ENCODE data around the gene PALLD. TPM values are rescaled to one million over a fixed set of nuclear protein-coding genes. Genes with fewer than 3 reads are reported as not detected.

Gene PALLD
- total and polyA plus RNA-seq, 12 donors = 169 to 1,537 (median 667) TPM

- Histone ChIP-seq H3K27me3 (no peaks in the 10 kb centered on the region), H3K36me3 (no peaks in the 10 kb centered on the region), H3K27ac (peak overlapping the region in 3 of 10 donors; percentile 25 to 65 (median 30)), H3K4me3 (no peak overlapping the region), H3K4me1 (peaks cover 0 to 65% (median 7%) of the 10 kb centered on the region in 9 donors), H3K9me3 (no peaks in the 10 kb centered on the region)
- TF ChIP-seq CTCF (IDR thresholded peaks at IDR 0.05) = no peak
- 32 to 56% methylated on average over 1 of the region's 1 CpG for WGBS, 2 donors
- ATAC-seq = peak in 7 of 8 donors; percentile 28 to 83 (median 71)
- intact Hi-C loops (cut with DNase I) = no loop called here
- peak in 1 of 2 donors; percentile 48 for DNase-seq
Measured at GRCh38 chr4:168598191-168598590, 101.3 kb downstream of the PALLD start.

GRCh38 chr4:168600796-168601583 is 104.1 kb downstream of the PALLD start:
- peak overlapping the region in 1 of 10 donors; percentile 52 for H3K27ac ChIP-seq
- intact Hi-C loops (cut with DNase I) = no loop called here
- H3K4me3 ChIP-seq = no peak overlapping the region
- H3K9me3 ChIP-seq = no peaks in the 10 kb centered on the region
- no peaks in the 10 kb centered on the region for H3K27me3 ChIP-seq
- H3K36me3 ChIP-seq = no peaks in the 10 kb centered on the region
- WGBS, 2 donors = 75 to 78% methylated on average over 5 of the region's 5 CpGs
- no peak for TF ChIP-seq CTCF (IDR thresholded peaks at IDR 0.05)
- peaks cover 8 to 69% (median 32%) of the 10 kb centered on the region in 9 donors for H3K4me1 ChIP-seq
- ATAC-seq (no peak), DNase-seq (no peak)

GRCh38 chr4:168601899-168602298 is 105.0 kb downstream of the PALLD start:
- DNase-seq = no peak
- Histone ChIP-seq H3K9me3 (no peaks in the 10 kb centered on the region), H3K27ac (peak overlapping the region in 1 of 10 donors; percentile 52), H3K36me3 (no peaks in the 10 kb centered on the region), H3K27me3 (no peaks in the 10 kb centered on the region), H3K4me1 (peaks cover 8 to 72% (median 25%) of the 10 kb centered on the region in 9 donors), H3K4me3 (no peak overlapping the region)
- TF ChIP-seq CTCF (IDR thresholded peaks at IDR 0.05) = no peak
- ATAC-seq = no peak
- 83 to 97% methylated on average over 4 of the region's 4 CpGs for WGBS, 2 donors
- intact Hi-C loops (cut with DNase I) = no loop called here

- Histone ChIP-seq H3K4me3 (no peak overlapping the region), H3K36me3 (no peaks in the 10 kb centered on the region), H3K27me3 (no peaks in the 10 kb centered on the region), H3K27ac (peak overlapping the region in 9 of 10 donors; percentile 63 to 88 (median 77)), H3K4me1 (peaks cover 8 to 81% (median 35%) of the 10 kb centered on the region in 9 donors), H3K9me3 (no peaks in the 10 kb centered on the region)
- intact Hi-C loops (cut with DNase I) = no loop called here
- TF ChIP-seq CTCF (IDR thresholded peaks at IDR 0.05) = no peak
- 48 to 52% methylated on average over 7 of the region's 7 CpGs for WGBS, 2 donors
- ATAC-seq (peak; percentile 87 to 95 (median 94)), DNase-seq (peak in 1 of 2 donors; percentile 67)
Measured at GRCh38 chr4:168604496-168605373, 107.9 kb downstream of the PALLD start.
